Suprapubic skin (tissue), 4 donors: ENCODE results near the gene IDH3B.

Experiments used
- EP300 ChIP-seq: sonication (generic); formaldehyde crosslinking; IDR thresholded peaks from one replicate; pipeline ENCODE4 v1.6.1; 2017; ENCODE audit warnings: antibody characterized with exemption
- POLR2A ChIP-seq, 2 donors: fragments of 450-650 bp; IDR thresholded peaks; one replicate each; pipeline ENCODE4 v1.6.1; 2017; ENCODE audit warnings: antibody characterized with exemption in 2 of 2, mild to moderate bottlenecking in 2 of 2, moderate library complexity in 2 of 2
- POLR2AphosphoS5 ChIP-seq, 3 donors: sonication (generic); formaldehyde crosslinking; IDR thresholded peaks; one replicate each; pipeline ENCODE4 v1.6.1; 2017; ENCODE audit warnings: antibody characterized with exemption in 3 of 3
- TF ChIP-seq, protein P1 (sequence below), 2 donors: fragments of 200-600 bp in 1 of 2; fragments of 450-650 bp in 1 of 2; sonication (generic) in 1 of 2; IDR thresholded peaks; one replicate each; pipeline ENCODE4 v1.5.1; 2016 to 2019; ENCODE audit warnings: antibody characterized with exemption in 2 of 2, mild to moderate bottlenecking in 1 of 2, moderate library complexity in 1 of 2

GRCh38 chr20:2709205-2709981 lies 45.4 kb upstream of the IDH3B start:
- TF ChIP-seq EP300 (no peak), POLR2A (IDR thresholded peaks at IDR 0.05) (no peak), POLR2AphosphoS5 (IDR thresholded peaks at IDR 0.05) (no peak)
- TF ChIP-seq, protein P1, sequence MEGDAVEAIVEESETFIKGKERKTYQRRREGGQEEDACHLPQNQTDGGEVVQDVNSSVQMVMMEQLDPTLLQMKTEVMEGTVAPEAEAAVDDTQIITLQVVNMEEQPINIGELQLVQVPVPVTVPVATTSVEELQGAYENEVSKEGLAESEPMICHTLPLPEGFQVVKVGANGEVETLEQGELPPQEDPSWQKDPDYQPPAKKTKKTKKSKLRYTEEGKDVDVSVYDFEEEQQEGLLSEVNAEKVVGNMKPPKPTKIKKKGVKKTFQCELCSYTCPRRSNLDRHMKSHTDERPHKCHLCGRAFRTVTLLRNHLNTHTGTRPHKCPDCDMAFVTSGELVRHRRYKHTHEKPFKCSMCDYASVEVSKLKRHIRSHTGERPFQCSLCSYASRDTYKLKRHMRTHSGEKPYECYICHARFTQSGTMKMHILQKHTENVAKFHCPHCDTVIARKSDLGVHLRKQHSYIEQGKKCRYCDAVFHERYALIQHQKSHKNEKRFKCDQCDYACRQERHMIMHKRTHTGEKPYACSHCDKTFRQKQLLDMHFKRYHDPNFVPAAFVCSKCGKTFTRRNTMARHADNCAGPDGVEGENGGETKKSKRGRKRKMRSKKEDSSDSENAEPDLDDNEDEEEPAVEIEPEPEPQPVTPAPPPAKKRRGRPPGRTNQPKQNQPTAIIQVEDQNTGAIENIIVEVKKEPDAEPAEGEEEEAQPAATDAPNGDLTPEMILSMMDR (IDR thresholded peaks at IDR 0.05): no peak
